HFFc6 (cell line): ENCODE results near the gene TRIM46. TPM values are rescaled to one million over a fixed set of nuclear protein-coding genes. Genes with fewer than 3 reads are reported as not detected.
A peak's percentile ranks its signal among the peaks of the same experiment; 100 is the strongest.

Source experiments
- DNase-seq: peaks from one replicate; pipeline ENCODE4 v3.0.0-alpha.2; 2018
- H3K27ac Mint-ChIP-seq: 2 replicates; pipeline ENCODE4 v1.8.0; 2020; ENCODE audit warnings: mild to moderate bottlenecking, mixed read lengths
- H3K27me3 Mint-ChIP-seq: 2 replicates; pipeline ENCODE4 v1.8.0; 2021; ENCODE audit warnings: mild to moderate bottlenecking, moderate library complexity, mixed read lengths; ENCODE audit not compliant: insufficient read depth
- H3K36me3 Mint-ChIP-seq: 2 replicates; pipeline ENCODE4 v1.8.0; 2021; ENCODE audit warnings: low read depth, mixed read lengths
- H3K4me1 Mint-ChIP-seq: 2 replicates; pipeline ENCODE4 v1.8.0; 2020; ENCODE audit warnings: low read depth, mixed read lengths
- H3K4me3 Mint-ChIP-seq: 2 replicates; pipeline ENCODE4 v1.8.0; 2020; ENCODE audit warnings: mild to moderate bottlenecking, moderate library complexity, mixed read lengths
- H3K9me3 Mint-ChIP-seq: 2 replicates; pipeline ENCODE4 v1.8.0; 2020; ENCODE audit warnings: mild to moderate bottlenecking, mixed read lengths
- total RNA-seq, 6 experiments: library from RNA; stranded (reverse); fragmentation: NEBNext Ultra II Directional; extraction: Animal tissue kit (Norgen Biotek cat#: 25700); gene quantifications; 2 replicates in 1 of 6; 3 replicates in 5 of 6; pipeline ENCODE4 v1.2.3, GENCODE V29; 2021
- TF ChIP-seq, protein P1 (sequence below): fragments of 200-600 bp; sonication (generic); IDR thresholded peaks from 2 replicates; pipeline ENCODE4 v1.5.0; 2021; ENCODE audit warnings: antibody characterized with exemption, mild to moderate bottlenecking

Gene TRIM46
- total RNA-seq, 6 experiments from 2014 or later: 5.1 to 7.1 (median 6.1) TPM

DNA sequence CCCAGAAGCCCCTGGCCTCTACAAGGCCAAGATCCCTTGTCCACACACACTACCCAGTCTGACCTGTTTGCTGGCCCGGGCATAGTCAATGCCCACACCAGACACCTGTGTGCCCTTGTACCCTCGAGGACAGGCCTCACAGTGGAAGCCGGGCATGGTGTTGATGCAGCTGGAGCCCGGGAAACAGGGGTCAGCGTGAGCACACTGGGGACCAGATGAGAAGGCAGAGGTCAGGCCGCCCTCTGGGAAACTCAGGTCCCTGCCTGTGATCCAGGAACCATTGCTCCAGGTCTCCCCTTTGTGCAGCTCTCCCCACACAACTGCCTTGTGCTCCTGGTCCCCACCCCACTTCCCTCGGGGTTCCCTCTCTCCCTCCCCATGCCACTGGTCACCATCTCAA, 28.5 kb downstream of the TRIM46 start:
- TF ChIP-seq, protein P1, sequence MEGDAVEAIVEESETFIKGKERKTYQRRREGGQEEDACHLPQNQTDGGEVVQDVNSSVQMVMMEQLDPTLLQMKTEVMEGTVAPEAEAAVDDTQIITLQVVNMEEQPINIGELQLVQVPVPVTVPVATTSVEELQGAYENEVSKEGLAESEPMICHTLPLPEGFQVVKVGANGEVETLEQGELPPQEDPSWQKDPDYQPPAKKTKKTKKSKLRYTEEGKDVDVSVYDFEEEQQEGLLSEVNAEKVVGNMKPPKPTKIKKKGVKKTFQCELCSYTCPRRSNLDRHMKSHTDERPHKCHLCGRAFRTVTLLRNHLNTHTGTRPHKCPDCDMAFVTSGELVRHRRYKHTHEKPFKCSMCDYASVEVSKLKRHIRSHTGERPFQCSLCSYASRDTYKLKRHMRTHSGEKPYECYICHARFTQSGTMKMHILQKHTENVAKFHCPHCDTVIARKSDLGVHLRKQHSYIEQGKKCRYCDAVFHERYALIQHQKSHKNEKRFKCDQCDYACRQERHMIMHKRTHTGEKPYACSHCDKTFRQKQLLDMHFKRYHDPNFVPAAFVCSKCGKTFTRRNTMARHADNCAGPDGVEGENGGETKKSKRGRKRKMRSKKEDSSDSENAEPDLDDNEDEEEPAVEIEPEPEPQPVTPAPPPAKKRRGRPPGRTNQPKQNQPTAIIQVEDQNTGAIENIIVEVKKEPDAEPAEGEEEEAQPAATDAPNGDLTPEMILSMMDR: no peak
- no peak for DNase-seq
- H3K27me3 Mint-ChIP-seq: peaks cover 4% of the 10 kb centered on the region; the same call in 1 of the 2 replicates
- no peak overlapping the region for H3K4me3 Mint-ChIP-seq
- H3K4me1 Mint-ChIP-seq: peaks cover 7% of the 10 kb centered on the region
- H3K36me3 Mint-ChIP-seq: peaks cover 16% of the 10 kb centered on the region
- no peak overlapping the region for H3K27ac Mint-ChIP-seq
- no peaks in the 10 kb centered on the region for H3K9me3 Mint-ChIP-seq

DNA sequence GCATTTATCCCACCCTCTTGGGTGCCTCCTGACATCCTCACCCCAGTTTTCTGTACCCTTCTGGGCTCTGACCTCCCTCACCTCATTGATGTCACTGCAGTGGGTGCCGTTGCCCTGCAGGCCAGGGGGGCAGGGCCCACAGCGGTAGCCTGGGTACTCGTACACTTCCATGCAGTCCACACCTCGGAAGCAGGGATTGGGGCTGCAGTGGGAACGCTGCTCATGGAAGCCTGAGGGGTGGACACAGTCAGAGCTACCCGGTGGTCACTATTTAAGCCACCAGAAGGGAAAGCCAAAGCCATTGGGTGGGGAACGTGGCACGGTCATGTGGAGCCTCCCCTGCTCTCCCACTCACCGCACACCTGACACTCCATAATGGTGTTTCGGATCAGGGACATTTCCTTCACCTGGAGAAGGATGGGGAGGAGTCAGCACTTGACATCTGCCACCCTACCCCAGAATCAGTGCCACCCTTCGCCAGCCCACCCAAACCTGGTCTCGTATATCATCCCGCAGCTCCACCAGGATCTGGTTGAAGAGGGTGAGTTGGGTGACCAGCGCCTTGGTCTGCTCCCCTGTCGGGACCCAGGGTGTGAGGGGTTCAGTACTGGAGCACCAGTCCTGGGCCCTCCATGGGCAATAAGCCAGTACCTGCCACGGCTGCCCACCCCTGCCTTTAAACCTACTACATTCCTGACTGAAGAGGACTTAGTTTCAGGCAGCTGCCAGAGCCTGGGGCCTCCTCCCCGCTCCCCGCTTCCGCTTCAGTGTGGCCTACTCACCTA, 29.3 kb downstream of the TRIM46 start:
- peaks cover 4% of the 10 kb centered on the region; the same call in 1 of the 2 replicates for H3K27me3 Mint-ChIP-seq
- H3K4me3 Mint-ChIP-seq: no peak overlapping the region
- no peak for DNase-seq
- peak overlapping the region; percentile 34; the same call in 1 of the 2 replicates for H3K27ac Mint-ChIP-seq
- no peaks in the 10 kb centered on the region for H3K9me3 Mint-ChIP-seq
- peaks cover 14% of the 10 kb centered on the region for H3K4me1 Mint-ChIP-seq
- TF ChIP-seq, protein P1: no peak
- H3K36me3 Mint-ChIP-seq: peaks cover 11% of the 10 kb centered on the region

GRCh38 chr1:155205035-155205434, 31.4 kb downstream of the TRIM46 start:
- no peaks in the 10 kb centered on the region for H3K9me3 Mint-ChIP-seq
- no peak overlapping the region for H3K4me3 Mint-ChIP-seq

GRCh38 chr1:155205969-155206593, 32.4 kb downstream of the TRIM46 start:
- Mint-ChIP-seq H3K4me3 (no peak overlapping the region), H3K36me3 (peaks cover 5% of the 10 kb centered on the region), H3K9me3 (no peaks in the 10 kb centered on the region), H3K4me1 (peaks cover 35% of the 10 kb centered on the region), H3K27me3 (no peaks in the 10 kb centered on the region; the same call in 1 of the 2 replicates), H3K27ac (no peak overlapping the region)
- DNase-seq: no peak
- TF ChIP-seq, protein P1: no peak

More at GRCh38 chr1:155205035-155205434, 31.4 kb downstream of the TRIM46 start:
- Mint-ChIP-seq H3K27me3 (peaks cover 2% of the 10 kb centered on the region; the same call in 1 of the 2 replicates), H3K27ac (no peak overlapping the region), H3K4me1 (peaks cover 27% of the 10 kb centered on the region), H3K36me3 (peaks cover 5% of the 10 kb centered on the region)
- TF ChIP-seq, protein P1: no peak
- DNase-seq: no peak

- H3K4me3 Mint-ChIP-seq: peak overlapping the region; percentile 94
- DNase-seq: peak; percentile 78
- H3K9me3 Mint-ChIP-seq: no peaks in the 10 kb centered on the region
- peaks cover 35% of the 10 kb centered on the region for H3K4me1 Mint-ChIP-seq
- H3K36me3 Mint-ChIP-seq: peaks cover 5% of the 10 kb centered on the region
- no peaks in the 10 kb centered on the region; the same call in 1 of the 2 replicates for H3K27me3 Mint-ChIP-seq
- peak overlapping the region; percentile 99 for H3K27ac Mint-ChIP-seq
- TF ChIP-seq, protein P1: peak; percentile 94
Measured at GRCh38 chr1:155206891-155207805, 33.5 kb downstream of the TRIM46 start.
